GM12878 (cell line): ENCODE measurements around the gene AOC3. TPM values are rescaled to one million over a fixed set of nuclear protein-coding genes. Genes with fewer than 3 reads are reported as not detected.

Experiments used
- BRCA1 ChIP-seq: IDR thresholded peaks from 2 replicates; pipeline ENCODE4 v1.6.1; 2011; ENCODE audit warnings: low read depth, low read length, improper control_type of control experiment
- MYC ChIP-seq: IDR thresholded peaks from 2 replicates; pipeline ENCODE4 v1.6.1; 2011; ENCODE audit warnings: mild to moderate bottlenecking, low read length, moderate library complexity, inconsistent platforms; ENCODE audit not compliant: insufficient read depth, insufficient replicate concordance, insufficient read length, severe bottlenecking
- PBX3 ChIP-seq: IDR thresholded peaks from 2 replicates; pipeline ENCODE4 v1.6.1; 2011; ENCODE audit warnings: mild to moderate bottlenecking, low read depth, low read length, moderate library complexity; ENCODE audit not compliant: insufficient replicate concordance
- PML ChIP-seq: IDR thresholded peaks from 2 replicates; pipeline ENCODE4 v1.6.1; 2012; ENCODE audit warnings: low read length, inconsistent platforms
- RELB ChIP-seq: fragments of 450-650 bp; IDR thresholded peaks from 2 replicates; pipeline ENCODE4 v1.6.1; 2017; ENCODE audit warnings: low read depth, mild to moderate bottlenecking, moderate library complexity
- STAT1 ChIP-seq: fragments of 450-650 bp; conservative IDR thresholded peaks from 2 replicates; pipeline ENCODE4 v1.6.1; 2014; ENCODE audit warnings: antibody characterized with exemption, mild to moderate bottlenecking
- polyA plus RNA-seq, 11 experiments: library from polyadenylated mRNA; depleted of rRNA in 4 of 11; unstranded in 6 of 11; stranded (reverse) in 5 of 11; fragments of >200 nt; fragmentation: Nextera tagmentation in 4 of 11; fragmentation: Illumina TruSeq in 1 of 11; extraction: Ambion mirVana in 4 of 11; extraction: Trizol in 1 of 11; gene quantifications; 1 replicate in 1 of 11; 2 replicates in 10 of 11; pipeline versions ENCODE4 v1.2.1 to v1.2.3, GENCODE V29; 2011 to 2016; ENCODE audit warnings: inconsistent platforms in 2 of 11, missing spikeins in 2 of 11, low read depth in 1 of 11
- total RNA-seq, 4 experiments: library from RNA; depleted of rRNA in 3 of 4; stranded (reverse); fragments of >200 nt in 3 of 4; fragmentation: Illumina TruSeq in 1 of 4; extraction: Trizol in 1 of 4; gene quantifications; 2 replicates each; pipeline versions ENCODE4 v1.2.1 to v1.2.3, GENCODE V29; 2013 to 2021
- TF ChIP-seq, protein P1 (sequence below): fragments of 450-650 bp; IDR thresholded peaks from 2 replicates; pipeline ENCODE4 v1.6.1; 2017; ENCODE audit warnings: mild to moderate bottlenecking, moderate library complexity
- TF ChIP-seq, protein P2 (sequence below): IDR thresholded peaks from 2 replicates; pipeline ENCODE4 v1.6.1; 2012; ENCODE audit warnings: improper control_type of control experiment, low read depth, low read length; ENCODE audit not compliant: insufficient replicate concordance

AOC3 gene
- total and polyA plus RNA-seq, 10 of the 15 experiments (the other 5 are each of a cell fraction or from before 2014, with no cell fraction given), result 0.02 to 0.91 (median 0.34) TPM; not detected in 2

DNA sequence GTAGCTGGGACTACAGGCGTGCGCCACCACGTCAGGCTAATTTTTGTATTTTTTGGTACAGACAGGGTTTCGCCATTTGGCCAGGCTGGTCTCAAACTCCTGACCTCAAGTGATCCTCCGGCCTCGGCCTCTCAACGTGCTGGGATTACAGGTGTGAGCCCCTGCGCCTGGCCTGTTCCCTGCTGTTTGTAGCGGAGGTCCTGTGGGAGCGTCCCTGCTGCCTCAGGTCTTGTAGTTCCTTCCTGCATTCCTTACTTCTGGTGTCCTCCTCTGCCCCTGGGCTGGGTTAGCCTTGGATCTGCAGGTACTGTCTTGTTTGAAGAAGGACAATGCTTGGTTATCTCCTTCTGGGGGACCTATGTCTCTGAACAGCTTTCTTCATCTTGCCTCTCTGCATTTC, 26.0 kb downstream of the AOC3 start (continued):
- no peak for TF ChIP-seq RELB
- TF ChIP-seq MYC, result no peak
- TF ChIP-seq PBX3, result no peak
- TF ChIP-seq, protein P1, sequence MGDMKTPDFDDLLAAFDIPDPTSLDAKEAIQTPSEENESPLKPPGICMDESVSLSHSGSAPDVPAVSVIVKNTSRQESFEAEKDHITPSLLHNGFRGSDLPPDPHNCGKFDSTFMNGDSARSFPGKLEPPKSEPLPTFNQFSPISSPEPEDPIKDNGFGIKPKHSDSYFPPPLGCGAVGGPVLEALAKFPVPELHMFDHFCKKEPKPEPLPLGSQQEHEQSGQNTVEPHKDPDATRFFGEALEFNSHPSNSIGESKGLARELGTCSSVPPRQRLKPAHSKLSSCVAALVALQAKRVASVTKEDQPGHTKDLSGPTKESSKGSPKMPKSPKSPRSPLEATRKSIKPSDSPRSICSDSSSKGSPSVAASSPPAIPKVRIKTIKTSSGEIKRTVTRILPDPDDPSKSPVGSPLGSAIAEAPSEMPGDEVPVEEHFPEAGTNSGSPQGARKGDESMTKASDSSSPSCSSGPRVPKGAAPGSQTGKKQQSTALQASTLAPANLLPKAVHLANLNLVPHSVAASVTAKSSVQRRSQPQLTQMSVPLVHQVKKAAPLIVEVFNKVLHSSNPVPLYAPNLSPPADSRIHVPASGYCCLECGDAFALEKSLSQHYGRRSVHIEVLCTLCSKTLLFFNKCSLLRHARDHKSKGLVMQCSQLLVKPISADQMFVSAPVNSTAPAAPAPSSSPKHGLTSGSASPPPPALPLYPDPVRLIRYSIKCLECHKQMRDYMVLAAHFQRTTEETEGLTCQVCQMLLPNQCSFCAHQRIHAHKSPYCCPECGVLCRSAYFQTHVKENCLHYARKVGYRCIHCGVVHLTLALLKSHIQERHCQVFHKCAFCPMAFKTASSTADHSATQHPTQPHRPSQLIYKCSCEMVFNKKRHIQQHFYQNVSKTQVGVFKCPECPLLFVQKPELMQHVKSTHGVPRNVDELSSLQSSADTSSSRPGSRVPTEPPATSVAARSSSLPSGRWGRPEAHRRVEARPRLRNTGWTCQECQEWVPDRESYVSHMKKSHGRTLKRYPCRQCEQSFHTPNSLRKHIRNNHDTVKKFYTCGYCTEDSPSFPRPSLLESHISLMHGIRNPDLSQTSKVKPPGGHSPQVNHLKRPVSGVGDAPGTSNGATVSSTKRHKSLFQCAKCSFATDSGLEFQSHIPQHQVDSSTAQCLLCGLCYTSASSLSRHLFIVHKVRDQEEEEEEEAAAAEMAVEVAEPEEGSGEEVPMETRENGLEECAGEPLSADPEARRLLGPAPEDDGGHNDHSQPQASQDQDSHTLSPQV, result no peak
- TF ChIP-seq PML, result no peak
- TF ChIP-seq, protein P2, sequence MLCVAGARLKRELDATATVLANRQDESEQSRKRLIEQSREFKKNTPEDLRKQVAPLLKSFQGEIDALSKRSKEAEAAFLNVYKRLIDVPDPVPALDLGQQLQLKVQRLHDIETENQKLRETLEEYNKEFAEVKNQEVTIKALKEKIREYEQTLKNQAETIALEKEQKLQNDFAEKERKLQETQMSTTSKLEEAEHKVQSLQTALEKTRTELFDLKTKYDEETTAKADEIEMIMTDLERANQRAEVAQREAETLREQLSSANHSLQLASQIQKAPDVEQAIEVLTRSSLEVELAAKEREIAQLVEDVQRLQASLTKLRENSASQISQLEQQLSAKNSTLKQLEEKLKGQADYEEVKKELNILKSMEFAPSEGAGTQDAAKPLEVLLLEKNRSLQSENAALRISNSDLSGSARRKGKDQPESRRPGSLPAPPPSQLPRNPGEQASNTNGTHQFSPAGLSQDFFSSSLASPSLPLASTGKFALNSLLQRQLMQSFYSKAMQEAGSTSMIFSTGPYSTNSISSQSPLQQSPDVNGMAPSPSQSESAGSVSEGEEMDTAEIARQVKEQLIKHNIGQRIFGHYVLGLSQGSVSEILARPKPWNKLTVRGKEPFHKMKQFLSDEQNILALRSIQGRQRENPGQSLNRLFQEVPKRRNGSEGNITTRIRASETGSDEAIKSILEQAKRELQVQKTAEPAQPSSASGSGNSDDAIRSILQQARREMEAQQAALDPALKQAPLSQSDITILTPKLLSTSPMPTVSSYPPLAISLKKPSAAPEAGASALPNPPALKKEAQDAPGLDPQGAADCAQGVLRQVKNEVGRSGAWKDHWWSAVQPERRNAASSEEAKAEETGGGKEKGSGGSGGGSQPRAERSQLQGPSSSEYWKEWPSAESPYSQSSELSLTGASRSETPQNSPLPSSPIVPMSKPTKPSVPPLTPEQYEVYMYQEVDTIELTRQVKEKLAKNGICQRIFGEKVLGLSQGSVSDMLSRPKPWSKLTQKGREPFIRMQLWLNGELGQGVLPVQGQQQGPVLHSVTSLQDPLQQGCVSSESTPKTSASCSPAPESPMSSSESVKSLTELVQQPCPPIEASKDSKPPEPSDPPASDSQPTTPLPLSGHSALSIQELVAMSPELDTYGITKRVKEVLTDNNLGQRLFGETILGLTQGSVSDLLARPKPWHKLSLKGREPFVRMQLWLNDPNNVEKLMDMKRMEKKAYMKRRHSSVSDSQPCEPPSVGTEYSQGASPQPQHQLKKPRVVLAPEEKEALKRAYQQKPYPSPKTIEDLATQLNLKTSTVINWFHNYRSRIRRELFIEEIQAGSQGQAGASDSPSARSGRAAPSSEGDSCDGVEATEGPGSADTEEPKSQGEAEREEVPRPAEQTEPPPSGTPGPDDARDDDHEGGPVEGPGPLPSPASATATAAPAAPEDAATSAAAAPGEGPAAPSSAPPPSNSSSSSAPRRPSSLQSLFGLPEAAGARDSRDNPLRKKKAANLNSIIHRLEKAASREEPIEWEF, result no peak
- TF ChIP-seq STAT1, result no peak
- TF ChIP-seq BRCA1, result no peak
